Endodermal cell (in vitro differentiated cells): ENCODE measurements around the gene PLEKHM2. TPM values are rescaled to one million over a fixed set of nuclear protein-coding genes. Genes with fewer than 3 reads are reported as not detected.

Source experiments
- DNase-seq: peaks from one replicate; pipeline ENCODE4 v3.0.0-alpha.2; 2017
- H3K27ac ChIP-seq: 2 replicates; pipeline ENCODE4 v1.5.1; 2013; ENCODE audit warnings: mild to moderate bottlenecking, low read depth, low read length, moderate library complexity
- H3K27me3 ChIP-seq: 2 replicates; pipeline ENCODE4 v1.6.1; 2013; ENCODE audit warnings: mild to moderate bottlenecking, low read length, moderate library complexity; ENCODE audit not compliant: insufficient read depth, control insufficient read depth, poor library complexity, severe bottlenecking
- H3K36me3 ChIP-seq: 2 replicates; pipeline ENCODE4 v1.7.0; 2013; ENCODE audit warnings: mild to moderate bottlenecking, low read length, moderate library complexity; ENCODE audit not compliant: control insufficient read depth, insufficient read depth
- H3K4me1 ChIP-seq: one replicate; pipeline ENCODE4 v1.7.0; 2013; ENCODE audit warnings: low read length; ENCODE audit not compliant: control insufficient read depth, insufficient read depth
- H3K4me3 ChIP-seq: 2 replicates; pipeline ENCODE4 v1.5.1; 2013; ENCODE audit warnings: mild to moderate bottlenecking, low read length, moderate library complexity
- H3K9ac ChIP-seq: 2 replicates; pipeline ENCODE4 v1.6.1; 2013; ENCODE audit warnings: mild to moderate bottlenecking, low read length, moderate library complexity; ENCODE audit not compliant: poor library complexity, severe bottlenecking; ENCODE audit errors: extremely low read depth
- H3K9me3 ChIP-seq: 2 replicates; pipeline ENCODE4 v1.6.1; 2013; ENCODE audit warnings: mild to moderate bottlenecking, low read length, moderate library complexity; ENCODE audit not compliant: control insufficient read depth
- H3K27ac Mint-ChIP-seq: 2 replicates; pipeline ENCODE4 v1.8.0; 2020; ENCODE audit warnings: mixed read lengths
- H3K27me3 Mint-ChIP-seq: 2 replicates; pipeline ENCODE4 v1.8.0; 2021; ENCODE audit warnings: mild to moderate bottlenecking, mixed read lengths; ENCODE audit not compliant: insufficient read depth
- H3K36me3 Mint-ChIP-seq: 2 replicates; pipeline ENCODE4 v1.8.0; 2020; ENCODE audit warnings: low read depth, mixed read lengths
- H3K4me1 Mint-ChIP-seq: 2 replicates; pipeline ENCODE4 v1.8.0; 2020; ENCODE audit warnings: mixed read lengths
- H3K4me3 Mint-ChIP-seq: 2 replicates; pipeline ENCODE4 v1.8.0; 2020; ENCODE audit warnings: mild to moderate bottlenecking, moderate library complexity, mixed read lengths
- H3K9me3 Mint-ChIP-seq: 2 replicates; pipeline ENCODE4 v1.8.0; 2020; ENCODE audit warnings: mild to moderate bottlenecking, mixed read lengths
- CTCF ChIP-seq: fragments of 200-600 bp; sonication (generic); conservative IDR thresholded peaks from 2 replicates; pipeline ENCODE4 v1.5.0; 2021; ENCODE audit warnings: antibody characterized with exemption, mild to moderate bottlenecking
- WGBS, 2 experiments: methylation state at CpG; one replicate each; pipeline versions ENCODE4 v1.1.5 to v1.1.7; 2013; ENCODE audit warnings: missing lambda C conversion rate in 2 of 2, mixed read lengths in 1 of 2; ENCODE audit not compliant: insufficient coverage in 1 of 2, insufficient read length in 1 of 2; 5-methylcytosine and 5-hydroxymethylcytosine counted together
- total RNA-seq, 2 donors: library from RNA; stranded (reverse); fragmentation: NEBNext Ultra II Directional in 1 of 2; extraction: Animal tissue kit (Norgen Biotek cat#: 25700) in 1 of 2; gene quantifications; 2 replicates in 1 of 2; 3 replicates in 1 of 2; pipeline ENCODE4 v1.2.1, GENCODE V29; 2021

The PLEKHM2 gene
- total RNA-seq, 2 donors from 2014 or later: 46.9 to 50.4 TPM

GRCh38 chr1:15691434-15692032, 7.4 kb downstream of the PLEKHM2 start:
- H3K4me1 Mint-ChIP-seq: peaks cover 5% of the 10 kb centered on the region
- no peaks in the 10 kb centered on the region for H3K27me3 Mint-ChIP-seq
- peaks cover 25% of the 10 kb centered on the region for H3K36me3 Mint-ChIP-seq
- no peak overlapping the region for H3K4me3 ChIP-seq
- no peak for DNase-seq
- no peaks in the 10 kb centered on the region for H3K9me3 ChIP-seq
- H3K36me3 ChIP-seq: peaks cover 17% of the 10 kb centered on the region
- H3K9ac ChIP-seq: no peak overlapping the region
- H3K27me3 ChIP-seq: no peaks in the 10 kb centered on the region
- WGBS, 2 experiments: 96% methylated on average over 11 of the region's 11 CpGs
- H3K4me1 ChIP-seq: no peaks in the 10 kb centered on the region
- no peaks in the 10 kb centered on the region for H3K9me3 Mint-ChIP-seq
- no peak overlapping the region for H3K27ac ChIP-seq
- no peak for TF ChIP-seq CTCF
- H3K4me3 Mint-ChIP-seq: no peak overlapping the region
- peak overlapping the region; percentile 21 for H3K27ac Mint-ChIP-seq

- 86 to 93% methylated on average over 2 to 5 of the region's 5 CpGs for WGBS, 2 experiments
- H3K36me3 Mint-ChIP-seq: peaks cover 26% of the 10 kb centered on the region
- H3K27me3 ChIP-seq: no peaks in the 10 kb centered on the region
- peaks cover 5% of the 10 kb centered on the region for H3K4me1 Mint-ChIP-seq
- no peak overlapping the region for H3K4me3 ChIP-seq
- no peak for DNase-seq
- H3K4me3 Mint-ChIP-seq: no peak overlapping the region
- no peaks in the 10 kb centered on the region for H3K9me3 Mint-ChIP-seq
- TF ChIP-seq CTCF: no peak
- H3K36me3 ChIP-seq: peaks cover 17% of the 10 kb centered on the region
- H3K9me3 ChIP-seq: no peaks in the 10 kb centered on the region
- H3K4me1 ChIP-seq: no peaks in the 10 kb centered on the region
- no peak overlapping the region for H3K9ac ChIP-seq
- H3K27me3 Mint-ChIP-seq: no peaks in the 10 kb centered on the region
- no peak overlapping the region for H3K27ac Mint-ChIP-seq
- H3K27ac ChIP-seq: no peak overlapping the region
These were observed 8.1 kb downstream of the PLEKHM2 start for GRCh38 chr1:15692121-15692682.

- Mint-ChIP-seq H3K27ac (no peak overlapping the region), H3K36me3 (peaks cover 22% of the 10 kb centered on the region), H3K4me3 (no peak overlapping the region), H3K4me1 (peaks cover 2% of the 10 kb centered on the region), H3K9me3 (no peaks in the 10 kb centered on the region), H3K27me3 (no peaks in the 10 kb centered on the region)
- Histone ChIP-seq H3K9ac (no peak overlapping the region), H3K4me3 (no peak overlapping the region), H3K36me3 (peaks cover 14% of the 10 kb centered on the region), H3K27ac (no peak overlapping the region), H3K4me1 (no peaks in the 10 kb centered on the region), H3K27me3 (no peaks in the 10 kb centered on the region), H3K9me3 (no peaks in the 10 kb centered on the region)
- no peak for TF ChIP-seq CTCF
- 93 to 96% methylated on average over 5 of the region's 5 CpGs for WGBS, 2 experiments
- DNase-seq: no peak
These were observed 9.3 kb downstream of the PLEKHM2 start for GRCh38 chr1:15693371-15693770.
